NCI-H446 treated with DMSO at 0.1 percent for 48 hours (cell line): ENCODE data around the gene IQGAP2.

Source experiments
- DNase-seq: peaks from one replicate; lab custom pipeline; 2025; lab: John Stamatoyannopoulos, UW

Gene IQGAP2

GRCh38 chr5:76476474-76477038 is 73.5 kb downstream of the IQGAP2 start:
- no peak for DNase-seq

GRCh38 chr5:76477061-76477460 is 74.0 kb downstream of the IQGAP2 start:
- no peak for DNase-seq

GRCh38 chr5:76477571-76477970 is 74.5 kb downstream of the IQGAP2 start:
- no peak for DNase-seq

- DNase-seq = no peak
Measured at GRCh38 chr5:76479281-76479680, 76.2 kb downstream of the IQGAP2 start.

GRCh38 chr5:76479973-76480667 is 77.0 kb downstream of the IQGAP2 start:
- no peak for DNase-seq

- DNase-seq = no peak
Measured at GRCh38 chr5:76482984-76483383, 79.9 kb downstream of the IQGAP2 start.

- DNase-seq = no peak
Measured at GRCh38 chr5:76483433-76483832, 80.3 kb downstream of the IQGAP2 start.

GRCh38 chr5:76483881-76484280 is 80.8 kb downstream of the IQGAP2 start:
- no peak for DNase-seq

GRCh38 chr5:76485511-76485910 is 82.4 kb downstream of the IQGAP2 start:
- no peak for DNase-seq

- no peak for DNase-seq
Measured at GRCh38 chr5:76487386-76487785, 84.3 kb downstream of the IQGAP2 start.

- no peak for DNase-seq
Measured at GRCh38 chr5:76487821-76488220, 84.7 kb downstream of the IQGAP2 start.

GRCh38 chr5:76488969-76489368 is 85.9 kb downstream of the IQGAP2 start:
- DNase-seq = no peak

GRCh38 chr5:76489877-76490688 is 87.0 kb downstream of the IQGAP2 start:
- no peak for DNase-seq

- DNase-seq = no peak
Measured at GRCh38 chr5:76490960-76491359, 87.9 kb downstream of the IQGAP2 start.

- no peak for DNase-seq
Measured at GRCh38 chr5:76492819-76493189, 89.7 kb downstream of the IQGAP2 start.

GRCh38 chr5:76493190-76493837 is 90.2 kb downstream of the IQGAP2 start:
- DNase-seq = no peak

- no peak for DNase-seq
Measured at GRCh38 chr5:76494201-76494600, 91.1 kb downstream of the IQGAP2 start.

GRCh38 chr5:76495870-76496269 is 92.8 kb downstream of the IQGAP2 start:
- no peak for DNase-seq

- no peak for DNase-seq
Measured at GRCh38 chr5:76497065-76497460, 94.0 kb downstream of the IQGAP2 start.

- no peak for DNase-seq
Measured at GRCh38 chr5:76497986-76498717, 95.1 kb downstream of the IQGAP2 start.

- DNase-seq = no peak
Measured at GRCh38 chr5:76499507-76500161, 96.5 kb downstream of the IQGAP2 start.
